Activated CD8-positive, alpha-beta T cell treated with anti-CD3 and anti-CD28 coated beads, Interleukin-2, amount 10 ng/mL, durations not matched to agents 7 days and 5 days (primary cell): ENCODE data around the gene SEMA4B. TPM values are rescaled to one million over a fixed set of nuclear protein-coding genes. Genes with fewer than 3 reads are reported as not detected.

Experiments
- ATAC-seq: fragments of 150-1000 bp; cut with Tn5 transposase; one replicate; pipeline ENCODE4 v1.10.0; 2021; ENCODE audit warnings: moderate library complexity
- CTCF ChIA-PET: fragments of 350-600 bp; sonication (Branson Sonifier 250); formaldehyde crosslinking; loops from one replicate; lab custom pipeline; 2021; ENCODE audit warnings: antibody characterized with exemption; lab: Charles Lee
- POLR2A ChIA-PET: fragments of 350-600 bp; sonication (Branson Sonifier 250); formaldehyde crosslinking; loops from one replicate; lab custom pipeline; 2021; ENCODE audit warnings: antibody characterized with exemption; lab: Charles Lee
- DNase-seq: peaks from one replicate; pipeline ENCODE4 v3.0.0-alpha.2; 2020
- H3K27ac Mint-ChIP-seq: one replicate; pipeline ENCODE4 v1.8.0; 2021; ENCODE audit warnings: mild to moderate bottlenecking, mixed read lengths
- H3K27me3 Mint-ChIP-seq: one replicate; pipeline ENCODE4 v1.8.0; 2021; ENCODE audit warnings: low read depth, mixed read lengths
- H3K36me3 Mint-ChIP-seq: one replicate; pipeline ENCODE4 v1.8.0; 2021; ENCODE audit warnings: low read depth, mixed read lengths
- H3K4me1 Mint-ChIP-seq: one replicate; pipeline ENCODE4 v1.8.0; 2021; ENCODE audit warnings: low read depth, mixed read lengths
- H3K4me3 Mint-ChIP-seq: one replicate; pipeline ENCODE4 v1.8.0; 2021; ENCODE audit warnings: mild to moderate bottlenecking, mixed read lengths
- H3K9me3 Mint-ChIP-seq: one replicate; pipeline ENCODE4 v1.8.0; 2022; ENCODE audit warnings: mixed read lengths; ENCODE audit not compliant: insufficient read depth
- total RNA-seq, 2 experiments: library from RNA; stranded (reverse); gene quantifications; one replicate each; pipeline ENCODE4 v1.2.3, GENCODE V29; 2021

SEMA4B gene
- total RNA-seq, 2 experiments from 2014 or later = 8.6 to 11.2 TPM

DNA sequence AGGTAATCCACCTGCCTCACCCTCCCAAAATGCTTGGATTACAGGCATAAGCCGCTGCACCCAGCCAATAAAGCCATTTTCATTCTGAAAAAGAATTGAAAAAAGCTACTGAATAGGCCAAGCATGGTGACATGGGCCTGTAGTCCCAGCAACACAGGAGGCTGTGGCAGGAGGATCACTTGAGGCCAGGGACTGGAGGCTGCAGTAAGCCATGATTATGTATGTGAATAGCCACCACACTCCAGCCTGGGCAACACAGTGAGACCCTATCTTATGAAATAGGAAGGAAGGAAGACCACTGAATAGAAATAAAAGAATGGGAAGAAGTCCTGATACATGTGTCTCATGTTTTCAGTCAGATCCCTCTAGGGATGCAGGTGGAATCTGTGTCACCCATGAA, 36.0 kb upstream of the SEMA4B start:
- Mint-ChIP-seq H3K9me3 (no peaks in the 10 kb centered on the region), H3K27me3 (peaks cover 10% of the 10 kb centered on the region), H3K36me3 (no peaks in the 10 kb centered on the region), H3K27ac (no peak overlapping the region), H3K4me1 (peaks cover 5% of the 10 kb centered on the region), H3K4me3 (no peak overlapping the region)
- ATAC-seq = no peak
- ChIA-PET CTCF (interaction anchor here (1.0 kb wide), 1 partner anchor 22 kb away, joined by 3 read pairs; no protein-coding TSS in a partner anchor), POLR2A (no interaction called here)
- DNase-seq = no peak

DNA sequence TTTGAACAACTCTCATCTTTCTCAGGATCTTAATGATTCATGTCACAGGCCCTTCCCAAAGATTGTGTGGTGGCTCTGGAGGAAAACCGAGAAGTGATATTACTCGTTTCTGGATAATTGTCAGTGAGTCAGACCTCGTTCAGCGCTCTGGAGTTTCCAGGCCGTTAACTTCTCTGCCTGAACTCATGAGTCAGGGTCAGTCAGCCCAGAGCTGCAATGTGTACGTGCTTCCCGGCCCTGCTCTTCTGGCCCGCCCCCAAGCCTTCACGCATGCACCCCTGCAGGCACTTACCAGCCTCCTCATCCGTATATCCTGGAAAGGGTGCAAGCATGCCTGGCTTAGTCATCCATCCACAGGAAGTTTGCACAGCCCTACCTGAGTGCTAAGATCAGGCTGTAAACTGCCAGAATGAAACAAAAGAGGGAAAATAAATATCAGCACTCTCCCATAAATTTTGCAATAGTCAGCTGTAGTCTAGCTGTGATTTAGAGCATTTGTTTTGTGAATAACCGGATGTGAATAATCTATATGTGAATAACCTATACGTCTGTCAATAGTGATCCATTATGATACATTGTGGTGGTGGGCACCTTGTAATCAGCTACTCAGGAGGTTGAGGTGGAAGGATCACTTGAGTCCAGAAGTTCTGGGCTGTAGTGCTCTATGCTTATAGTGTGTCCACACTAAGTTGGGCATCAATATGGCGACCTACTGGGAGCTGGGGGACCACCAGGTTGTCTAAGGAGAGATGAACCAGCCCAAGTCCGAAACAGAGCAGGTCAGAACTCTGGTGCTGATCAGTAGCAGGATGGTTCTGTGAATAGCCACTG, 35.3 kb upstream of the SEMA4B start:
- DNase-seq = no peak
- Mint-ChIP-seq H3K36me3 (no peaks in the 10 kb centered on the region), H3K4me1 (peaks cover 5% of the 10 kb centered on the region), H3K9me3 (no peaks in the 10 kb centered on the region), H3K27me3 (peaks cover 10% of the 10 kb centered on the region), H3K4me3 (no peak overlapping the region), H3K27ac (no peak overlapping the region)
- ATAC-seq = no peak
- ChIA-PET CTCF (interaction anchor here (0.6 to 1.5 kb wide), 3 partner anchors 15 to 128 kb away, joined by 3 read pairs; no protein-coding TSS in a partner anchor), POLR2A (no interaction called here)

DNA sequence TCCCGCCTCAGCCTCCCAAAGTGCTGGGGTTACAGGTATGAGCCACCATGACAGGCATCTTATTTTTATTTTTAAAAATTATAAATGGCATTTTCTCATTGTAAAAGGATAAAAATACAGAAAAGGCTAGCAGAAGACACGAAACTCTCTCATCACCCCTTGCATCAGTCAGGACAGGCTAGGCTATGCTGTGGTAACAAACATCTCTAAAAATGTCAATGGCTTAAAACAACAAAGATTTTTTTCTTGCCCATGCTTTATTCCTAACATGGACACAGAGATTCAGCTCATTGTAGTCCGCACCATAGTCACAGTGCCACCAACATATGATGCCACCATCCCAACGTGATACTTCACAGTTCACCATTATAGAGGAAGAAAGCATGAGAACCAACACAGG, 34.0 kb upstream of the SEMA4B start:
- POLR2A ChIA-PET = no interaction called here
- no peak for DNase-seq
- no peak overlapping the region for H3K27ac Mint-ChIP-seq

DNA sequence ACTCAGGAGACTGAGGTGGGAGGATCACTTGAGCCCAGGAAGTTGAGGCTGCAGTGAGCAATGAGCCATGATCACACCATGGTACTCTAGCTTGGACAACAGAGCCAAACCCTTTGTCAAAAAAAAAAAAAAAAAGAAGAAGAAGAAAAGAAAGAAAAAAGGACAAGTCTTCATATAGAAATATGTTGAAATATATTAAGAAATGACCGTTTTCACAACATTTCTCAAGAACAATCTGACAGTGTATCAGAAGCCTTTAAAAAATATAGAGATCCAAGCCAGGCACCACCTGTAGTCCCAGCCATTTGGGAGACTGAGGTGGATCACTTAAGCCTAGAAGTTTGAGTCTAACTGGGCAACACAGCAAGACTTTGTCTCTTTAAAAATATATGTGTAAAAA, 29.5 kb upstream of the SEMA4B start:
- ATAC-seq = no peak
- Mint-ChIP-seq H3K4me1 (no peaks in the 10 kb centered on the region), H3K9me3 (no peaks in the 10 kb centered on the region), H3K4me3 (no peak overlapping the region), H3K27ac (no peak overlapping the region), H3K27me3 (peaks cover 5% of the 10 kb centered on the region), H3K36me3 (no peaks in the 10 kb centered on the region)
- POLR2A ChIA-PET = no interaction called here
- no peak for DNase-seq
- CTCF ChIA-PET = no interaction called here

More for the DNA sequence above, 34.0 kb upstream of the SEMA4B start:
- no peak overlapping the region for H3K4me3 Mint-ChIP-seq
- H3K27me3 Mint-ChIP-seq = peaks cover 9% of the 10 kb centered on the region
- CTCF ChIA-PET = interaction anchor here (1.5 kb wide), 1 partner anchor 126 kb away, joined by 3 read pairs; no protein-coding TSS in a partner anchor
- no peak for ATAC-seq
- H3K36me3 Mint-ChIP-seq = no peaks in the 10 kb centered on the region
- H3K9me3 Mint-ChIP-seq = no peaks in the 10 kb centered on the region
- H3K4me1 Mint-ChIP-seq = peaks cover 2% of the 10 kb centered on the region

DNA sequence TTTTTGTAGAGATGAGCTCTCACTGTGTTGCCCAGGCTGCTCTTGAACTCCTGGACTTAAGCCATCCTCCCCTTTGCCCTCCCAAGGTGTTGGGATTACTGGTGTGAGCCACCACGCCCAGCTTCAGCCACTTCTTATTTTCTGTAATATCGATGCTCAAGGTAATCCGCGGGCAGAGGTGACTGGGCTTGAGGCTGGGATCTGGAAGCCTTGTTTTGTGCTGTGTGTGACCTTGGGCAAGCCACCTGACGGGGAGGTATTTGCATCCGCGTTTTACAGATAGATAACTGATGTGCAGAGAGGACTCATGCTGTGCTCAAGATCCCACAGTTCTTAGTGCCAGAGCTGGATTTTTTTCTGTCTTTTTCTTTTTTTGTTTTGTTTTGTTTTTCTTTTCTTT, 27.8 kb upstream of the SEMA4B start:
- H3K9me3 Mint-ChIP-seq = no peaks in the 10 kb centered on the region
- H3K36me3 Mint-ChIP-seq = no peaks in the 10 kb centered on the region
- ATAC-seq (no peak), DNase-seq (no peak)
- H3K27ac Mint-ChIP-seq = no peak overlapping the region
- no peak overlapping the region for H3K4me3 Mint-ChIP-seq
- POLR2A ChIA-PET = no interaction called here
- CTCF ChIA-PET = no interaction called here
- peaks cover 2% of the 10 kb centered on the region for H3K4me1 Mint-ChIP-seq
- peaks cover 4% of the 10 kb centered on the region for H3K27me3 Mint-ChIP-seq

DNA sequence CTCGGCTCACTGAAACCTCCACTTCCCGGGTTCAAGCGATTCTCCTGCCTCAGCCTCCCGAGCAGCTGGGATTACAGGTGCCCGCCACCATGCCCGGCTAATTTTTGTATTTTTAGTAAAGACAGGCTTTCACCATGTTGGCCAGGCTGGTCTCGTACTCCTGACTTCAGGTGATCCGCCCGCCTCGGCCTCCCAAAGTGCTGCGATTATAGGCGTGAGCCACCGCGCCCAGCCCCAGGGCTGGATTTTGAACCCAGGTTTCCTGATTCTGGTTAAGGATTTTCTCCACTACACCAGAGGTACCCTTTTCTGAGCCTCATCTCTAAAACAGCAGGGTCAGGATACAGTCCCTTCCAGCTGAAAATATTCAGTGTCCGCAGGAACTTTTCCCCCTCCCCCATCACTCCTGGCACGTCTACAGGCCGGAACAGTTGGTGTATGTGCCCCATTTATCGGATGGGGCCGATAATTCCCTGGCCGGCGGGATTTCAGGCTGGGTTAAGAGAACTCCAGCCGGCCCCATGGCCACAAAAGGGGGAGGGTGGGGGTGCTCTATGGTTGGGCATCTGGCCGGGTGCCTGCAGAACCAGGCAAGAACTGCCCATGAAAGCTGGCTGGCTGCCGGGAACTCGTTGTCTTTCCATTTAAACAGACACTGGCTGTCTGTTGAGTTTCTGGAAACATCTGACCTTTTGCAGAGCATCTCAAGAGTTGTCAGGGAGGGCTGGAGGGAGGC, 26.8 kb upstream of the SEMA4B start:
- ChIA-PET POLR2A (no interaction called here), CTCF (no interaction called here)
- Mint-ChIP-seq H3K9me3 (no peaks in the 10 kb centered on the region), H3K36me3 (no peaks in the 10 kb centered on the region), H3K4me1 (peaks cover 11% of the 10 kb centered on the region), H3K27ac (no peak overlapping the region), H3K27me3 (peaks cover 6% of the 10 kb centered on the region), H3K4me3 (no peak overlapping the region)
- ATAC-seq = no peak
- no peak for DNase-seq

DNA sequence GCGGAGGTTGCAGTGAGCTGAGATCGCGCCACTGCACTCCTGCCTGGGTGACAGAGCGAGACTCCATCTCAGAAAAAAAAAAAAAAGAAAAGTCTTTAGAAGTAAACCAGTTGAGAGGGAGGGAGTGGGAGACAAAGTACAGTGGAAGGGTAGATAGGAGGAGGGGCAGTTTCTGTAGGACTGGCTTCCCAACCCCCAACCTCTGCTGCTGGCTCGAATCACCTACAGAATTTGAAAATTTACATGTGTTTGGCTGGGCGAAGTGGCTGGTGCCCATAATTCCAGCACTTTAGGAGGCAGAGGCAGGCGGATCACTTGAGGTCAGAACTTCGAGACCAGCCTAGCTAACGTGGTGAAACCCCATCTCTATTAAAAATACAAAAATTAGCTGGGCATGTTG, 24.1 kb upstream of the SEMA4B start:
- H3K36me3 Mint-ChIP-seq = no peaks in the 10 kb centered on the region
- no peak overlapping the region for H3K27ac Mint-ChIP-seq
- H3K27me3 Mint-ChIP-seq = peaks cover 12% of the 10 kb centered on the region
- no peak for DNase-seq
- H3K4me3 Mint-ChIP-seq = no peak overlapping the region
- ATAC-seq = no peak
- H3K4me1 Mint-ChIP-seq = peaks cover 14% of the 10 kb centered on the region
- H3K9me3 Mint-ChIP-seq = no peaks in the 10 kb centered on the region
- ChIA-PET POLR2A (no interaction called here), CTCF (interaction anchor here (1.2 kb wide), 1 partner anchor 90 kb away, joined by 3 read pairs; no protein-coding TSS in a partner anchor)

DNA sequence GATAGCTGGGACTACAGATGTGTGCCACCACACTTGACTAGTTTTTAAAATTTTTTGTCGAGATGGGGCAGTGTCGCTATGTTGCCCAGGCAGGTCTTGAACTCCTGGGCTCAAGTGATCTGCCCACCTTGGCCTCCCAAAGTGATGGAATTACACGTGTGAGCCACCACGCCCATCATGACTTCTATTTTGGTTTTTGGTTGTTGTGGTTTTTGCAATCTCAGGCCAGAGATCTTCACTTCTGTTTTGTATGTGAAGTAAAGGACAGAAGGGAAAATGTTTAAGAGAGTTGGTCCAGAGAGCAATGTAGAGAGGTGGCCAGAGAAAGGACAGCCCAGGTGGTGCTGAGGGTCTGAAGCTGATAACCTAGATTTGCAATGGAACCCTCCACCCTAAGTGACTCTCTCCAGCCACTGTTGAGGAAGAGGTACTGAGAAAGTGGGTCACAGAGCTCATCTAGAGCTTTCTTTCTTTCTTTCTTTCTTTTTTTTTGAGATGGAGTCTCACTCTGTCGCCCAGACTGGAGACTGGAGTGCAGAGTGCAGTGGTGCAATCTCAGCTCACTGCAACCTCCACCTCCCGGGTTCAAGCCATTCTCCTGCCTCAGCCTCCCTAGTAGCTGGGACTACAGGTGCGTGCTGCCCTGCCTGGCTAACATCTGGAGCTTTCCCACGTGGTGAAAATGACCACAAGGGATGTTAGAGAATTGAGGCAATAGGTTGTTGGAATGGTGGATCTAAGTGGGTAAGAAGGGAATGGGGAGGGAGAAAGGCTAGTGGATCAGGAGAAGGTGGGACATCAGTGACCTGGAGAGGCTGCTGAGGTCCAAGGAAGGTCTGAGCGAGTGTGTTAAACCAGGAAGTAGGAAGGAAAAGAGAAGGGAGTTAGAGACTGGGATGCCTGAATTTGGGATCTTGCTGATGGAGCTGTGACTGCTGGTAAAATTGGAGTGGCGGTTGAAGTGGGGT, 22.4 kb upstream of the SEMA4B start:
- no peak for DNase-seq
- ChIA-PET CTCF (no interaction called here), POLR2A (interaction anchor here (0.6 kb wide), 2 partner anchors 49 to 602 kb away, joined by 3 read pairs; no protein-coding TSS in a partner anchor)
- ATAC-seq = no peak
- Mint-ChIP-seq H3K9me3 (no peaks in the 10 kb centered on the region), H3K36me3 (no peaks in the 10 kb centered on the region), H3K27ac (no peak overlapping the region), H3K27me3 (peaks cover 12% of the 10 kb centered on the region), H3K4me1 (peaks cover 14% of the 10 kb centered on the region), H3K4me3 (no peak overlapping the region)

DNA sequence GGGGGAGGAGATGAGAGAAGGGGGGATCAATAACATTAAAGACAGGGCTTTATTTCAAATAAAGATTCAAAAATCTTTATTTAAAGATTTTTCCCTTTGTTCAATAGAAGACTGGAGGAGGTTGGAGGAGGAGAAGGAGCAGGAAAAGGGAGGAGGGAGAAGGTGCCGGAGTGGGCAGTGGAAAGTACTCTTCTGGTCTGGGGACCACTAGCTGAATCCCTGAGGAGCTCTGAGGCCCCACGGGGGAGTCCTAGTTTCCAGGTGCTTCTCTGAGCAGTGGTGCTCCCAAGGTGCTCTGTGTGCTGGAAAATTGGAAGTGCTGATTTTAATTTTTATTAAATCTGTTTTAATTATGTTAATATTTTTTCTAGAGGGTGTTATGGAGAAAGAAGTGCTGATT, 19.4 kb upstream of the SEMA4B start:
- ATAC-seq = no peak
- POLR2A ChIA-PET = interaction anchor here (0.9 kb wide), 1 partner anchor 10 kb away, joined by 3 read pairs; no protein-coding TSS in a partner anchor
- Mint-ChIP-seq H3K36me3 (no peaks in the 10 kb centered on the region), H3K4me3 (no peak overlapping the region), H3K27ac (no peak overlapping the region), H3K4me1 (peaks cover 25% of the 10 kb centered on the region), H3K9me3 (no peaks in the 10 kb centered on the region), H3K27me3 (peaks cover 12% of the 10 kb centered on the region)
- CTCF ChIA-PET = interaction anchor here (0.7 to 1.1 kb wide), 2 partner anchors 16 to 79 kb away, joined by 3 read pairs; partner anchors contain the start of gene IDH2
- DNase-seq = no peak

DNA sequence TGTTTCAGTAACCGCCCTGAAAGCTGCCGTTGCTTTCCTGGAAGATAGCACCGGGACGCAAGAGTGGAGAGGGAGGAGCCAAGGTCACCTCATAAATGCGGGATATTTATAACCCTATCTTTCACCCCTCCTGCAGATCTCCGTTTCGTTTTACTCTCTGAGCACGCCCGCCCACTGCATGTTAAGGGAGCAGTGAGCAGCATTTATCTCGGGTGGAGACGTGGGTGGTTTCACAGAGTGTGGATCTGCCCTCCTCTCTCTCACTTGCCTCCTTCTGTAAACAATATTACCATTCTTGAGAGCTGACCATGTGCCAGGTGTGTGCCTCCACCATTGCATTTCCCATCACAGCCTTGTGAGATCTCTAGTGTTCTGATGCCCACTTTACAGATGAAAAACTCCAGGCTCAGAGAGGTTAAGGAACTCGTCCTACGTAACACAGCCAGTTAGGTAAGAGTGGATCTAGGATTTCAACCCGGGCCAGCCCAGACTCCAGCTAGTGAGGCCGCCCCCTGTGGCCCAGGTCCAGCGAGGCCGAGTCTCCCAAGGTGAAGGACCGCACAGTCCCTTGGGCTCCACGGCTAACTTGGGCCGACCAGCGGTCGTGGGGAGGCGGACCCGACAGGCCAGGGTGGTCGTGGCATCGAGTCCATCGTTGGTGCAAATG, 16.9 kb upstream of the SEMA4B start:
- Mint-ChIP-seq H3K27ac (peak overlapping the region; percentile 43), H3K27me3 (peaks cover 11% of the 10 kb centered on the region), H3K36me3 (no peaks in the 10 kb centered on the region), H3K4me3 (peak overlapping the region; percentile 58), H3K4me1 (peaks cover 21% of the 10 kb centered on the region), H3K9me3 (no peaks in the 10 kb centered on the region)
- ATAC-seq = no peak
- DNase-seq = no peak
- ChIA-PET CTCF (interaction anchor here (0.9 kb wide), 1 partner anchor 35 kb away, joined by 3 read pairs; no protein-coding TSS in a partner anchor), POLR2A (no interaction called here)
